Esophagus muscularis mucosa (tissue), 4 donors: Measurements from ENCODE around the gene ALG6. TPM values are rescaled to one million over a fixed set of nuclear protein-coding genes. Genes with fewer than 3 reads are reported as not detected.

Experiments
- DNase-seq: peaks from one replicate; pipeline ENCODE4 v3.0.0-alpha.2; 2017; ENCODE audit errors: extremely low spot score
- H3K27ac ChIP-seq, 4 donors: fragments of 200-600 bp; sonication (generic); replicated peaks in 1 of 4; 1 replicate in 3 of 4; 2 replicates in 1 of 4; pipeline ENCODE4 v1.5.1; 2016 to 2019; ENCODE audit warnings: mild to moderate bottlenecking in 1 of 4
- H3K27me3 ChIP-seq, 4 donors: fragments of 200-600 bp; sonication (generic); one replicate each; pipeline versions ENCODE4 v1.5.1 to v1.6.0; 2016 to 2019
- H3K36me3 ChIP-seq, 4 donors: fragments of 200-600 bp; sonication (generic); one replicate each; pipeline ENCODE4 v1.5.1; 2016 to 2019
- H3K4me1 ChIP-seq, 4 donors: fragments of 200-600 bp; sonication (generic); one replicate each; pipeline ENCODE4 v1.5.1; 2016 to 2019
- H3K4me3 ChIP-seq, 4 donors: fragments of 200-600 bp; sonication (generic); 1 replicate in 2 of 4; 2 replicates in 2 of 4; pipeline ENCODE4 v1.5.1; 2016 to 2019; ENCODE audit warnings: mild to moderate bottlenecking in 4 of 4, moderate library complexity in 1 of 4
- H3K9me3 ChIP-seq, 4 donors: fragments of 200-600 bp; sonication (generic); 1 replicate in 3 of 4; 2 replicates in 1 of 4; pipeline ENCODE4 v1.5.1; 2016 to 2019
- CTCF ChIP-seq, 3 experiments: fragments of 200-600 bp in 2 of 3; fragments of 450-650 bp in 1 of 3; sonication (generic) in 2 of 3; IDR thresholded peaks; one replicate each; pipeline ENCODE4 v1.5.1; 2017 to 2019; ENCODE audit warnings: antibody characterized with exemption in 3 of 3, mild to moderate bottlenecking in 2 of 3, moderate library complexity in 1 of 3
- EP300 ChIP-seq: sonication (generic); formaldehyde crosslinking; IDR thresholded peaks from one replicate; pipeline ENCODE4 v1.6.1; 2017; ENCODE audit warnings: antibody characterized with exemption
- POLR2A ChIP-seq: fragments of 450-650 bp; IDR thresholded peaks from one replicate; pipeline ENCODE4 v1.6.1; 2017; ENCODE audit warnings: antibody characterized with exemption, moderate library complexity, mild to moderate bottlenecking, low read depth
- POLR2AphosphoS5 ChIP-seq, 2 donors: sonication (generic); formaldehyde crosslinking; IDR thresholded peaks; one replicate each; pipeline ENCODE4 v1.6.1; 2017; ENCODE audit warnings: antibody characterized with exemption in 2 of 2
- WGBS: methylation state at CpG from one replicate; pipeline ENCODE4 v1.1.5; 2018; 5-methylcytosine and 5-hydroxymethylcytosine counted together
- intact Hi-C: fragments of 100-400 bp; cut with DNase I; formaldehyde crosslinking; loops from one replicate; pipeline ENCODE4 v1.15.1; 2023
- total RNA-seq, 4 donors: library from RNA; depleted of rRNA; stranded (reverse); fragments of >200 nt; gene quantifications; one replicate each; pipeline versions ENCODE4 v1.1.0 to v1.2.1, GENCODE V29; 2016

The ALG6 gene
- total RNA-seq, 4 donors from 2014 or later: 3.6 to 10.7 (median 4.9) TPM

GRCh38 chr1:63453232-63453631, 85.8 kb downstream of the ALG6 start:
- intact Hi-C loops: no loop called here
- Histone ChIP-seq H3K9me3 (no peaks in the 10 kb centered on the region), H3K4me1 (peaks cover 0 to 9% (median 0%) of the 10 kb centered on the region in 4 donors), H3K27ac (no peak overlapping the region), H3K27me3 (no peaks in the 10 kb centered on the region), H3K4me3 (no peak overlapping the region), H3K36me3 (no peaks in the 10 kb centered on the region)
- DNase-seq: no peak
- TF ChIP-seq POLR2A (no peak), POLR2AphosphoS5 (IDR thresholded peaks at IDR 0.05) (no peak), EP300 (no peak), CTCF (IDR thresholded peaks at IDR 0.05) (no peak)
- WGBS: 100% methylated on average over 2 of the region's 2 CpGs

DNA sequence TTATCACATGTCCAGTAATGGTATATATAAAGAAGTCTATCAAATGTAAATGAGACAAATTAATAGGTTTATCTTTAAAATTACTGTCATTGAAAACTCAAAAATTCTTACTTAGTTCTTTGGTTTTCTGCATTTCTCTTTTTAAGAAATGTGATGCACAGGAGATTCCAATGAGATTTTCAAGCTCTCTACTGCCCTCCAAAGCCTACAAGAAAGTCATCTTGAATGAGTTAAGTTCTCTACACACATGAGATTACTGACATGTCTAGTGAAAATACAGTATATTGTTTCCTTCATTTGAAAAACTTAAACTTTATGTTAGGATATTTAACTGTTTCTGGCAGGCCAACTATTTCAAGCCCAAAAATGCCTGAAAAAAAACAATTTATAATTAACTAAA, 86.8 kb downstream of the ALG6 start:
- no peak for DNase-seq
- Histone ChIP-seq H3K27me3 (no peaks in the 10 kb centered on the region), H3K36me3 (no peaks in the 10 kb centered on the region), H3K4me1 (peaks cover 0 to 9% (median 0%) of the 10 kb centered on the region in 4 donors), H3K4me3 (no peak overlapping the region), H3K9me3 (no peaks in the 10 kb centered on the region), H3K27ac (no peak overlapping the region)
- intact Hi-C loops: no loop called here
- no peak for TF ChIP-seq CTCF (IDR thresholded peaks at IDR 0.05)
- no peak for TF ChIP-seq POLR2A
- TF ChIP-seq POLR2AphosphoS5 (IDR thresholded peaks at IDR 0.05): no peak

DNA sequence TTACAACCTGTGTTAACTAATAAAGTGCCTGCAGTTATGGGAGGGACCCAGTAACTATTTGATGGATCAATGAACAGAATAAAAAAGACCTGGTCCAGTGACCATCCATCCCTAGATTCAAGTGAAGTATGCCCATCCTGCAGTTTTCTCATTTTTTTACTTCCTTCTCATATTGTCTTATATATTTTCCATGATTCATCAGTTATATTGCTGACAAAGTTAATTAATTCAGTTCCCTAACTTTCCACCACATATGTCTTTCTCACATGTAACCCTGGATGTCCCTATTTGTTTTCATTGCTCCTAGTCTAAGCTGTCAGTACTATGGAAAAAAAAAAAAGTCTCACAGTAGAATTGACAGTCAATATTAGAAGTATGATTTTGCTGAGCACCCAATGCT, 91.3 kb downstream of the ALG6 start:
- Histone ChIP-seq H3K27ac (no peak overlapping the region), H3K9me3 (peaks cover 0 to 13% (median 5%) of the 10 kb centered on the region in 4 donors), H3K4me3 (no peak overlapping the region), H3K27me3 (no peaks in the 10 kb centered on the region), H3K36me3 (no peaks in the 10 kb centered on the region), H3K4me1 (no peaks in the 10 kb centered on the region)
- TF ChIP-seq EP300 (no peak), POLR2AphosphoS5 (IDR thresholded peaks at IDR 0.05) (no peak), CTCF (IDR thresholded peaks at IDR 0.05) (no peak), POLR2A (no peak)
- no peak for DNase-seq
- intact Hi-C loops: no loop called here

DNA sequence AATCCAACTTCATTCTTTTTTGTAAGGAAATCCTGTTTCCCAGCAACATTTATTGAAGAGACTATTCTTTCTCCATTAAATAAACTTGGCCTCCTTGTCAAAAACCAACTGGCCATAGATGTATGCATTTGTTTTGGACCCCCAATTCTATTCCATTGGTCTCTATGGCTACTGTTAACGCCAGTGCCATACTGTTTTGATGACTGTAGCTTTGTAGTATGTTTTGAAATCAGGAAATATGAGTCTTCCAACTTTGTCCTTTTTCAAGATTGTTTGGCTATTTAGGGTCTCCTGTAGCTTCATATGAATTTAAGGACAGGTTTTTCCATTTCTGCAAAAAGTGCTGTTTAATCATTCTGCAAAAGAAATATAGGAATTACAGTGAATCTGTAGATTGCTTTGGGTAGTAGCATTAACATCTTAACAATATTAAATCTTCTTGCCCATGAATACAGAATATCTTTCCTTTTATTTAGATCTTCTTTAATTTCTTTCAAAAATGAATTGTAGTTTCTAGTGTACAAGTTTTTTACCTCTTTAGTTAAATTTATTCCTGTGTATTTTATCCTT, 94.3 kb downstream of the ALG6 start:
- no peaks in the 10 kb centered on the region for H3K36me3 ChIP-seq
- intact Hi-C loops: no loop called here
- DNase-seq: no peak
- H3K4me1 ChIP-seq: no peaks in the 10 kb centered on the region
- WGBS: 96% methylated on average over 1 of the region's 1 CpG
- H3K27ac ChIP-seq: no peak overlapping the region
- H3K4me3 ChIP-seq: no peak overlapping the region
- TF ChIP-seq POLR2A (no peak), CTCF (IDR thresholded peaks at IDR 0.05) (no peak), POLR2AphosphoS5 (IDR thresholded peaks at IDR 0.05) (no peak), EP300 (no peak)
- no peaks in the 10 kb centered on the region for H3K27me3 ChIP-seq
- peaks cover 0 to 13% (median 5%) of the 10 kb centered on the region in 4 donors for H3K9me3 ChIP-seq

DNA sequence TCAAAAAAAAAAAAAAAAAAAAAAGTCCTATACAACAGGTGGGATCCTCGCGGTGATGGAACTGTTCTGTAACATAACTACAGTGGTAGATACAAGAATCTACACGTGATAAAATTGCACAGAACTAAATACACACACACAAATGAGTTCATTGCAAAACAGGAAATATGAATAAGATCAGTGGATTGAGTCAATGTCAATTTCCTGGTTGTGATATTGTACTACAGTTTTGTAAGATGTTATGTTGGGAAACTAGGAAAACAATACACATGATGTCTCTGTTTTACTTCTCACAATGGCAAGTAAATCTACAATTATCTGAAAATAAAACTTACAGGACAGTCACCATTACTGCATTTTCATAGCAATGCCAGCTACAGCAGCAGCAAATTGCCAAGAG, 95.8 kb downstream of the ALG6 start:
- intact Hi-C loops: no loop called here

More for the DNA sequence above, 95.8 kb downstream of the ALG6 start:
- Histone ChIP-seq H3K9me3 (peaks cover 0 to 13% (median 5%) of the 10 kb centered on the region in 4 donors), H3K27ac (no peak overlapping the region), H3K4me3 (no peak overlapping the region), H3K4me1 (no peaks in the 10 kb centered on the region), H3K36me3 (no peaks in the 10 kb centered on the region), H3K27me3 (no peaks in the 10 kb centered on the region)
- DNase-seq: no peak
- WGBS: 76% methylated on average over 3 of the region's 3 CpGs
- TF ChIP-seq CTCF (IDR thresholded peaks at IDR 0.05): no peak
- TF ChIP-seq POLR2A: no peak
- TF ChIP-seq POLR2AphosphoS5 (IDR thresholded peaks at IDR 0.05): no peak
- TF ChIP-seq EP300: no peak
